ENCODE data around the gene MAGEA1. TPM values are rescaled to one million over a fixed set of nuclear protein-coding genes. Genes with fewer than 3 reads are reported as not detected.

MAGEA1 gene
- not detected in 2 replicates for total RNA-seq

GRCh38 chrX:153179131-153179530, at the start of gene MAGEA1:
Gene MAGEA1, plus strand, starts transcription at chrX:153179284. Its CDS starts 3,106 bp downstream, at chrX:153182390.

Other genes starting within 250 kb of the MAGEA1 start
- not detected in 2 replicates for gene PNMA5, start 185.2 kb upstream of the MAGEA1 start, total RNA-seq
- gene PNMA3, start 122.8 kb upstream of the MAGEA1 start, total RNA-seq, result not detected in 2 replicates
- gene PNMA6A, start 106.8 kb upstream of the MAGEA1 start, total RNA-seq, result under 0.01 and 0.11 TPM in 2 replicates
- gene PNMA6F, start 142.5 kb downstream of the MAGEA1 start, total RNA-seq, result not detected in 2 replicates
- gene ZNF275, start 154.9 kb downstream of the MAGEA1 start, total RNA-seq, result 6.3 and 9.0 TPM in 2 replicates
- not detected in 2 replicates for gene PNMA6E, start 222.1 kb downstream of the MAGEA1 start, total RNA-seq
- not detected in 2 replicates for gene ZFP92, start 232.2 kb downstream of the MAGEA1 start, total RNA-seq

All from placental epithelial cell (primary cell).